GM12801 (cell line): ENCODE data around the gene CFAP65.

ENCODE experiments used
- CTCF ChIP-seq: IDR thresholded peaks from one replicate; pipeline ENCODE4 v1.5.1; 2011; ENCODE audit warnings: control low read depth; ENCODE audit not compliant: insufficient read length; ENCODE audit errors: extremely low read depth

The CFAP65 gene

GRCh38 chr2:219073413-219074129, 32.3 kb upstream of the CFAP65 start:
- TF ChIP-seq CTCF, result no peak

- no peak for TF ChIP-seq CTCF
Observed at GRCh38 chr2:219072741-219073250, 31.5 kb upstream of the CFAP65 start.

GRCh38 chr2:219071131-219071816, 30.0 kb upstream of the CFAP65 start:
- no peak for TF ChIP-seq CTCF

GRCh38 chr2:219065484-219065883, 24.2 kb upstream of the CFAP65 start:
- TF ChIP-seq CTCF, result no peak

- TF ChIP-seq CTCF, result no peak
Observed at GRCh38 chr2:219062081-219062480, 20.8 kb upstream of the CFAP65 start.

GRCh38 chr2:219060821-219061791, 19.8 kb upstream of the CFAP65 start, which contains the start of gene IHH:
Gene IHH (minus strand): TSS chr2:219060921. CDS start chr2:219060467, 454 bp downstream.
- no peak for TF ChIP-seq CTCF
